Measurements from ENCODE around the gene CD19. TPM values are rescaled to one million over a fixed set of nuclear protein-coding genes. Genes with fewer than 3 reads are reported as not detected.
"Not testable (repeated sequence)": the region's sequence is repeated elsewhere in the genome, so short reads cannot be mapped to it uniquely, and the experiment has no call there.

CD19 gene
- 1 to 10 TPM; 2.1 to 2.6 TPM for total RNA-seq

DNA sequence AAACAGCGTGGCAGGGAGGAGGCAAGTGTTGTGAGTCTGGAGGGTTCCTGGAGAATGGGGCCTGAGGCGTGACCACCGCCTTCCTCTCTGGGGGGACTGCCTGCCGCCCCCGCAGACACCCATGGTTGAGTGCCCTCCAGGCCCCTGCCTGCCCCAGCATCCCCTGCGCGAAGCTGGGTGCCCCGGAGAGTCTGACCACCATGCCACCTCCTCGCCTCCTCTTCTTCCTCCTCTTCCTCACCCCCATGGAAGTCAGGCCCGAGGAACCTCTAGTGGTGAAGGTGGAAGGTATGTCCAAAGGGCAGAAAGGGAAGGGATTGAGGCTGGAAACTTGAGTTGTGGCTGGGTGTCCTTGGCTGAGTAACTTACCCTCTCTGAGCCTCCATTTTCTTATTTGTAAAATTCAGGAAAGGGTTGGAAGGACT, at the start of gene CD19:
CD19 (plus strand) TSS at position 171 of the 425 bp plus-strand sequence; CDS start at position 201, 30 bp downstream.
- H3K4me3 Mint-ChIP-seq = peak within 1 kb of the TSS; percentile 47
- DNase-seq = no peak
- peak within 1 kb of the TSS; percentile 67 for H3K27ac Mint-ChIP-seq
- H3K36me3 Mint-ChIP-seq = peaks cover 4% of the 10 kb centered on the region
- H3K4me1 Mint-ChIP-seq = peaks cover 25% of the 10 kb centered on the region
- H3K9me3 Mint-ChIP-seq = no peaks in the 10 kb centered on the region
- H3K27me3 Mint-ChIP-seq = no peaks in the 10 kb centered on the region

DNA sequence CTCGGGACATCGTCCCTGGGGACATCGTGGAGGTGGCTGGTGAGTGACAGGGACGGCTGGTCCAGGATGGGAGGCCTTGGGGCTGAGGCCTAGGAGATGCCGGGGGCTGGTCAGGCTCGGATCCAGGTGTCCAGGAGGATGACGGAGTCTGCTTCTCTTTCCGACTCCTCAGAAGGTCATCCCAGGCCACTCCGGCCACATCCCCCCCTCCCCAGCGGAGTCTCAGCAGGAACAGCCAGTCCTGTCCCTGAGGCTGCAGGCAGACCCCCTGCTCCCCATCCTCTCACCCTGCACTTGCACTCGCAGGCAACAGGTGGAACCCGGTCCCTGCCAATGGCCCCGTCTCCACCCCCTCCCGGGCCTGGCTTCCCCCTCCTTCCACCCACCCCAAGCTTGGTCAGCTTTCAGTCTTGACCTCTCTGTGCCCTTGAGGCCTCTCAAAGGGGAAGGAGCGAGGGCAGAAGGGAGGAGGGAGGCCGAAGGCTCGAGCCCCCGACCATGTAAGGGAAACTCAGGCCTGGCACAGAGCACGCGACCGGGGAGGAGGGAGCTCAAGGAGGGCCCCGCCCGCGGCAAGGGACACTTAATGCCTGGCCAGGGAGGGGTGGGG, 49.1 kb upstream of the CD19 start:
- H3K9me3 Mint-ChIP-seq = no peaks in the 10 kb centered on the region
- peaks cover 2% of the 10 kb centered on the region for H3K36me3 Mint-ChIP-seq
- no peak for DNase-seq
- H3K4me1 Mint-ChIP-seq = peaks cover 22% of the 10 kb centered on the region
- H3K27ac Mint-ChIP-seq = no peak overlapping the region
- H3K4me3 Mint-ChIP-seq = no peak overlapping the region
- peaks cover 15% of the 10 kb centered on the region for H3K27me3 Mint-ChIP-seq

- Mint-ChIP-seq H3K36me3 (peaks cover 2% of the 10 kb centered on the region), H3K4me3 (no peak overlapping the region), H3K4me1 (peaks cover 17% of the 10 kb centered on the region), H3K27me3 (peaks cover 15% of the 10 kb centered on the region), H3K9me3 (no peaks in the 10 kb centered on the region), H3K27ac (no peak overlapping the region)
- no peak for DNase-seq
Measured at GRCh38 chr16:28883221-28883996, 48.4 kb upstream of the CD19 start.

GRCh38 chr16:28884045-28884444, 47.7 kb upstream of the CD19 start:
- H3K4me3 Mint-ChIP-seq = no peak overlapping the region
- H3K27me3 Mint-ChIP-seq = peaks cover 15% of the 10 kb centered on the region
- H3K9me3 Mint-ChIP-seq = no peaks in the 10 kb centered on the region
- no peak overlapping the region for H3K27ac Mint-ChIP-seq
- H3K36me3 Mint-ChIP-seq = peaks cover 2% of the 10 kb centered on the region
- peaks cover 10% of the 10 kb centered on the region for H3K4me1 Mint-ChIP-seq
- no peak for DNase-seq

DNA sequence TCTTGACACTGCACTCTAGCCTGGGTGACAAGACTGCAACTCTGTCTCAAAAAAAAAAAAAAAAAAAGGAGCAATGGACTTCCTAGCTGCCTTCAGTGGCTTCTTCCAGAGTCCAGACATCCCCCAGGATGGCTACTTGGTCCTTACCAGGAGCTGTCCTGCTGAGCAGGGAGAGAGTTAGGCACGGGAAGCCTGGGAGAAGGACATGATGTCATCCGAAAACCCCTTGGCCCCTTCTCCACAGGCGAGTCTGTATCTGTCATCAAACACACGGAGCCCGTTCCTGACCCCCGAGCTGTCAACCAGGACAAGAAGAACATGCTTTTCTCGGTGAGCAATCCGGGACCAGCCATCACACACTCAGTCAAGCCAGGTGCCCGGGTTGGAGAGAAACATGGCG, 44.8 kb upstream of the CD19 start:
- H3K27me3 Mint-ChIP-seq = peaks cover 5% of the 10 kb centered on the region
- no peak for DNase-seq
- no peak overlapping the region for H3K4me3 Mint-ChIP-seq
- H3K27ac Mint-ChIP-seq = no peak overlapping the region
- no peaks in the 10 kb centered on the region for H3K9me3 Mint-ChIP-seq
- H3K4me1 Mint-ChIP-seq = no peaks in the 10 kb centered on the region
- H3K36me3 Mint-ChIP-seq = no peaks in the 10 kb centered on the region

- H3K27ac Mint-ChIP-seq, H3K4me1 Mint-ChIP-seq, H3K4me3 Mint-ChIP-seq, H3K36me3 Mint-ChIP-seq, DNase-seq, H3K27me3 Mint-ChIP-seq, H3K9me3 Mint-ChIP-seq: not testable (repeated sequence)
Measured at GRCh38 chr16:28890355-28890754, 41.4 kb upstream of the CD19 start.

- Mint-ChIP-seq H3K27me3 (no peaks in the 10 kb centered on the region), H3K27ac (no peak overlapping the region)
Measured at GRCh38 chr16:28891964-28892890, 39.5 kb upstream of the CD19 start.

DNA sequence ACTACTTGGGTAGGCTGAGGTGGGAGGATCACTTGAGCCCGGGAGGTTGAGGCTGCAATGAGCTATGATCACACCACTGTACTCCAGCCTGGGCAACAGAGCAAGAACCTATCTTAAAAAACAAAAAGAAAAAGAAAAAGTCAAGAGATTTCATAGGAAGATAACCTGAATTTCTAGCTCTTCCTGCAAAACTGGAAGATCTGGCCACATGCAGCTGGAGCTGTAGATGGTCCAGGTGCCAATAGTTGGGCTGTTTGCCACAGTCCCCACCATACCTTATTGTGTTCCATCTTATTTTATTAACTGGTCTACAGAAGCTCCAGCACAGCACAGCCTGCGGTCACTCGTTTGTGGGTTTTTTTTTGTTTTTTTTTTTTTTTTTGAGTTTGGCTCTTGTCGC, 38.5 kb upstream of the CD19 start:
- no peak for DNase-seq
- Mint-ChIP-seq H3K4me3 (no peak overlapping the region), H3K27me3 (no peaks in the 10 kb centered on the region), H3K9me3 (no peaks in the 10 kb centered on the region), H3K4me1 (no peaks in the 10 kb centered on the region), H3K36me3 (no peaks in the 10 kb centered on the region), H3K27ac (no peak overlapping the region)

More at GRCh38 chr16:28891964-28892890, 39.5 kb upstream of the CD19 start:
- no peaks in the 10 kb centered on the region for H3K4me1 Mint-ChIP-seq
- no peak for DNase-seq
- no peak overlapping the region for H3K4me3 Mint-ChIP-seq
- no peaks in the 10 kb centered on the region for H3K9me3 Mint-ChIP-seq
- H3K36me3 Mint-ChIP-seq = no peaks in the 10 kb centered on the region

- no peaks in the 10 kb centered on the region for H3K36me3 Mint-ChIP-seq
- H3K4me3 Mint-ChIP-seq = no peak overlapping the region
- no peaks in the 10 kb centered on the region for H3K4me1 Mint-ChIP-seq
- no peak for DNase-seq
- H3K27ac Mint-ChIP-seq = no peak overlapping the region
- no peaks in the 10 kb centered on the region for H3K27me3 Mint-ChIP-seq
- no peaks in the 10 kb centered on the region for H3K9me3 Mint-ChIP-seq
Measured at GRCh38 chr16:28895609-28896008, 36.2 kb upstream of the CD19 start.

DNA sequence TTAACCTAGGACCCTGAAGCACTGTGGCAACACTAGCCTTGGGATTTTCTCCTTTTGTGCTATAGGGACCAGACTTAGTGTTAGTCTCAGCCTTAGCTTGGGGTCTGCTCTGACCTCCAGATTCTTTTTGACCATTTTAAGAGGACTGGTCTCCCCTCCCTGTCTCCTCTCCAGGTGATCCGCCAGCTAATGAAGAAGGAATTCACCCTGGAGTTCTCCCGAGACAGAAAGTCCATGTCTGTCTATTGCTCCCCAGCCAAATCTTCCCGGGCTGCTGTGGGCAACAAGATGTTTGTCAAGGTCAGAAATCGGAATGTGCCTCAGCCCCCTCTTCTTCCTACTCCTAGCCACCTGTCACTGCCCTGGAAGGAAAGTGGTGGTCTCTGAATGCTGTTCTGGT, 33.9 kb upstream of the CD19 start:
- no peak overlapping the region for H3K4me3 Mint-ChIP-seq
- no peaks in the 10 kb centered on the region for H3K36me3 Mint-ChIP-seq
- no peaks in the 10 kb centered on the region for H3K9me3 Mint-ChIP-seq
- H3K27me3 Mint-ChIP-seq = no peaks in the 10 kb centered on the region
- DNase-seq = no peak
- H3K4me1 Mint-ChIP-seq = peaks cover 2% of the 10 kb centered on the region
- no peak overlapping the region for H3K27ac Mint-ChIP-seq

GRCh38 chr16:28898266-28898665, 33.5 kb upstream of the CD19 start:
- Mint-ChIP-seq H3K27ac (no peak overlapping the region), H3K4me1 (peaks cover 3% of the 10 kb centered on the region), H3K4me3 (no peak overlapping the region)

GRCh38 chr16:28898942-28899341, 32.8 kb upstream of the CD19 start:
- DNase-seq = no peak
- Mint-ChIP-seq H3K27me3 (no peaks in the 10 kb centered on the region), H3K4me3 (no peak overlapping the region), H3K4me1 (peaks cover 3% of the 10 kb centered on the region), H3K27ac (no peak overlapping the region), H3K9me3 (no peaks in the 10 kb centered on the region), H3K36me3 (no peaks in the 10 kb centered on the region)

More at GRCh38 chr16:28898266-28898665, 33.5 kb upstream of the CD19 start:
- Mint-ChIP-seq H3K36me3 (no peaks in the 10 kb centered on the region), H3K9me3 (no peaks in the 10 kb centered on the region), H3K27me3 (no peaks in the 10 kb centered on the region)
- DNase-seq = no peak

- Mint-ChIP-seq H3K4me3 (no peak overlapping the region), H3K27me3 (no peaks in the 10 kb centered on the region), H3K27ac (no peak overlapping the region), H3K36me3 (no peaks in the 10 kb centered on the region), H3K4me1 (peaks cover 3% of the 10 kb centered on the region), H3K9me3 (no peaks in the 10 kb centered on the region)
- no peak for DNase-seq
Measured at GRCh38 chr16:28899882-28900590, 31.7 kb upstream of the CD19 start.

DNA sequence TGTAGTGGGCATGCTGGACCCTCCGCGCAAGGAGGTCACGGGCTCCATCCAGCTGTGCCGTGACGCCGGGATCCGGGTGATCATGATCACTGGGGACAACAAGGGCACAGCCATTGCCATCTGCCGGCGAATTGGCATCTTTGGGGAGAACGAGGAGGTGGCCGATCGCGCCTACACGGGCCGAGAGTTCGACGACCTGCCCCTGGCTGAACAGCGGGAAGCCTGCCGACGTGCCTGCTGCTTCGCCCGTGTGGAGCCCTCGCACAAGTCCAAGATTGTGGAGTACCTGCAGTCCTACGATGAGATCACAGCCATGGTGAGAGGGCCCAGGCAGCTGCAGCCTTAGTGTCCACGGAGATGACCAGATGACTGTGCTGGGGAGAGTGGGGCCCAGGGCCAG, 31.2 kb upstream of the CD19 start:
- Mint-ChIP-seq H3K4me1 (peaks cover 3% of the 10 kb centered on the region), H3K36me3 (no peaks in the 10 kb centered on the region), H3K4me3 (no peak overlapping the region), H3K9me3 (no peaks in the 10 kb centered on the region), H3K27me3 (no peaks in the 10 kb centered on the region), H3K27ac (no peak overlapping the region)
- DNase-seq = no peak

Measured in activated naive CD8-positive, alpha-beta T cell treated with anti-CD3 and anti-CD28 coated beads for 36 hours (primary cell).